Heart left ventricle (tissue), 13 donors: Measurements from ENCODE around the gene LSM12.

Source experiments
- CTCF ChIP-seq, 12 donors: fragments of 200-600 bp; sonication (generic) in 4 of 12; IDR thresholded peaks; one replicate each; pipeline versions ENCODE4 v1.5.0 to v1.8.0; 2018 to 2022; ENCODE audit warnings: antibody characterized with exemption in 12 of 12, mild to moderate bottlenecking in 5 of 12
- POLR2A ChIP-seq, 2 donors: fragments of 450-650 bp; IDR thresholded peaks; one replicate each; pipeline ENCODE4 v1.6.1; 2017; ENCODE audit warnings: antibody characterized with exemption in 2 of 2, mild to moderate bottlenecking in 2 of 2, moderate library complexity in 2 of 2
- donor health status: ischemic (EF 13 %, LVEDD 7.1; RV severe dilation, severe dysfunction).
- donor health status: DM: no; HTN: yes; CAD: no.
- donor health status: DM: no; HTN: no; CAD: no.
- donor health status: ischemic (EF 25% LVEDD 6.9; RV normal size, moderate dysfunction).
- donor health status: ischemic (EF 25% LVEDD 5.7; RV mildly dilated, moderate dysfunction).
- donor health status: ischemic (EF 35%, LVEDD 5.7; RV mildly dilated, moderate dysfunction).
- donor health status: nonischemic (EF 11% LVEDD 7.7; RV severe dilation, severe dysfunction).
- donor health status: DM: yes; HTN: yes; CAD: no.
- donor health status: PGD.
- donor health status: ischemic (EF 29% LVEDD 5.4; RV normal size, mild dysfunction).
- donor health status: nonischemic (EF 23%, LVEDD 6.1; RV moderate dilation, normal function).

GRCh38 chr17:44012391-44012790 lies 54.1 kb downstream of the LSM12 start:
- TF ChIP-seq CTCF (IDR thresholded peaks at IDR 0.05) (no peak), POLR2A (IDR thresholded peaks at IDR 0.05) (no peak)
